HG03097 (cell line): ENCODE data around the gene SLC35E2B.
"Not testable (repeated sequence)": the region's sequence is repeated elsewhere in the genome, so short reads cannot be mapped to it uniquely, and the experiment has no call there.

Source experiments
- ATAC-seq: cut with Tn5 transposase; IDR thresholded peaks from one replicate; pipeline ENCODE4 v1.9.1; 2021; ENCODE audit not compliant: unreplicated experiment, low FRiP score

SLC35E2B gene

GRCh38 chr1:1677718-1678580 lies 14.6 kb downstream of the SLC35E2B start:
- peak; percentile 66 for ATAC-seq

DNA sequence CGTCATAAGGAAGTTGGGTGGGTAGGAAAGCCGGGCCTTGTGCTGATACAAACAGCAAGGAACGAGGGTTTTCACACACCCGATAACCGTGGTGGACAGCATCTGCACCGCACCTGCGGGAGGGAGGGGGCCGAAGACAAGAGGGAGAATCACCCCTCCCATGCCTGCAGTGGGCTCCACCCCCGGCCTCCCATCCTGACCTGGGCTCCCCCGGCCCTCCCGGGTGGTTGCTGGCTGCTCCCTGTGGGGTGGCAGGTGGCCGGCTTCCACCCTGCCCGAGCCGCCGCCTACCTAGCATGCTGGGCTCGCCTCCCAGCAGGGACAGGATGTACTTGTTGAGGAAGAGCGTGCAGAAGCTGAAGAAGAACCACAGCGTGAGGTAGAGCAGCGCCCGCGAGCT lies 16.5 kb downstream of the SLC35E2B start:
- not testable (repeated sequence) for ATAC-seq

- not testable (repeated sequence) for ATAC-seq
These were observed 17.4 kb downstream of the SLC35E2B start for GRCh38 chr1:1675218-1675617.

DNA sequence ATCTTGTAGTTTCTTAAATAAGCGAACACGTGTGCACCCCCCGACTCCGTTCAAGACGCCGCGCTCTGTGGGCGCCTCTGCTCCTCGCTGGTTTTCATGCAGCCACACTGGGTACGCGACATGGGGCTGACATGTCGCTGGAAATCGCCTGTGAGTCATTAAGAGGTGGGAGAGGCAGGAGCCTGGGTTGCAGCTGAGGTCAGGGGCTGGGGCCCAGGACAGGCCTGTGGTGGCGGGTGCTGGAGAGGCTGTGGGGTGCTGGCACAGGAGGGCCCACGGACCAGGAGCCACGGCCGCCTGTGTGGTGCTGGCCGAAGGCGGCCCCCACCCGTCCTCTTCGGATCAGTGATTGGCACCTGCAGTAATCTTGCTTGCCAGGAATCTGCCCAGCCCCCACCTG lies 17.8 kb downstream of the SLC35E2B start:
- ATAC-seq, result not testable (repeated sequence)

DNA sequence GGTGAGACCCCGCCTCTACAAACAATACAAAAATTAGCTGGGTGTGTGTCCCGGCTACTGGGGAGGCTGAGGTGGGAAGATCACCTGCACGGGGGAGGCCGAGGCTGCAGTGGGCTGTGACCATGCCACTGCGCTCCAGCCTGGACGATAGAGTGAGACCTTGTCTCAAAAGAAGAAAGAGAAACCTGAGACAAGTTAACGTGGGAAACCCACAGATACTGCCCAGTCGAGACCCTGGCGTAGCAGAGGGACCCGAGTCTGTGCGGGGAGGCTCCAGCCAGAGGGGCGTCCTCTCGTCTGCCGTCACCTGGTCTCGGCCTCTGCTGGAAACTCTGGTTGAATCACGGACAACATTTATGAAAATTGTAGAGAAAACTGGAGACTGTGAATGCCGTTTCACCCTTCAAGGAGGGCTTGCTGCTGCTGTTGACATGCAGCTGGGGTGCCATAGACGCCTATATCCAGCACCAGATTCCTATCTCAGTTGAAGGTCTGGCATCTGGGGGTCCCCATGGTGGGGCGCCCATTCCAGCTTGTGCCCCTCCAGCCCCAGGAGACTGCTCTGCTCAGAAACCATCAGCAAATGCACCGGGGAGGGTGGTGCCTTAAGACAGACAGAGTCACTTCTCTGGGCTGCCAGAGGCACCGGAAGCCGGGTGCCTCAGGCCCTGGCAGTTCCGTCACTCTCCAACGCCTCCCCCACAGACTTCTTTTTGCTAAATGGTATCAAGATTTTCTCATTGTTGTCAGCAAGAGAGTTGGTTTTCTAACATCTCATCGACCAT lies 20.2 kb downstream of the SLC35E2B start:
- no peak for ATAC-seq

DNA sequence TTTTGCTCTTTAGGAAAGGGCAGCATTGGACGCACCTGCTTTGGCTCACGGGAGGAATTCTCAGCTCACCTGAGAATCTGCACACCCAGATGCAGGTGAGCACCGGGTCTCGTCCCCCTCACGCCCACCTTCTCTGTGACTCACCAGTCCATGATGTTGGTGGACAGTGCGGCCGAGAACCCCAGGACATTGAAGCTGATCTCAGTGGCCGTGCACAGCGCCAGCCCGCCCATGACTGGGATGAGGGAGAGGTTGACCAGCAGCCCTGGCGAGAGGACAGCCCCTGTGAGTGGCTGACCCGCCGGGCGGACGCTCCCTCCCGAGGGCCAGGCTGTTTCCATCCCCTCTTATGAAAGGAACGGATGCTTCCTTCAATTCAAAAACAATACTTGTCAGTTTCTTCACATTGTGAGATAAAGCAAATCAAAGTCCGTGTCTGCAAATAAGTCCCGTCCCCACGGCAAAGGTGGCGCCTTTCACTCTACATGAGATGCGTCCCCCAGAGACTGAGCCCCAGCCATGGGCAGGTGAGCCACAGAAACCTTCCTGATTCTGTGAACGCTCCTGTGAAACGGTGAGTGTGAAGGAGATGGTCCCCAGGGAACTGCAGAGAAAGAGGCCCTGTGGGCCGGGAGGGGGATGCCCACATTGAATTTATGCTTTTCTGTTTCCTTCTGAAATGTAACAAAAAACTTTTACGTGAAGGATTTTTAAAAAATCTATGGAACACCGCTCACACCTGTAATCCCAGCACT lies 21.1 kb downstream of the SLC35E2B start:
- no peak for ATAC-seq

GRCh38 chr1:1670866-1671265 lies 21.7 kb downstream of the SLC35E2B start:
- no peak for ATAC-seq

GRCh38 chr1:1669468-1670440 lies 22.8 kb downstream of the SLC35E2B start:
- ATAC-seq, result no peak

DNA sequence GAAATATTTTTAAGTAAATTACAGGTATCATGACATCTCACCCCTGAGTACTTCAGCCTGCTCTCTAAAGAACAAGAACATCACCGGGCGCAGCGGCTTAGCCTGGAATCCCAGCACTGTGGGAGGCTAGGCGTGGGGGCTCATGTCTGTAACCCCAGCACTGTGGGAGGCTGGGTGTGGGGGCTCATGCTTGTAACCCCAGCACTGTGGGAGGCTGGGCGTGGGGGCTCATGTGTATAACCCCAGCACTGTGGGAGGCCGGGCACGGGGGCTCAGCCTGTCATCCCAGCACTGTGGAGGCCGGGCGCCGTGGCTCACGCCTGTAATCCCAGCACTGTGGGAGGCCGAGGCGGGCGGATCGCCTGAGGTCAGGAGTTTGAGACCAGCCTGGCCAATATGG lies 26.1 kb downstream of the SLC35E2B start:
- no peak for ATAC-seq

DNA sequence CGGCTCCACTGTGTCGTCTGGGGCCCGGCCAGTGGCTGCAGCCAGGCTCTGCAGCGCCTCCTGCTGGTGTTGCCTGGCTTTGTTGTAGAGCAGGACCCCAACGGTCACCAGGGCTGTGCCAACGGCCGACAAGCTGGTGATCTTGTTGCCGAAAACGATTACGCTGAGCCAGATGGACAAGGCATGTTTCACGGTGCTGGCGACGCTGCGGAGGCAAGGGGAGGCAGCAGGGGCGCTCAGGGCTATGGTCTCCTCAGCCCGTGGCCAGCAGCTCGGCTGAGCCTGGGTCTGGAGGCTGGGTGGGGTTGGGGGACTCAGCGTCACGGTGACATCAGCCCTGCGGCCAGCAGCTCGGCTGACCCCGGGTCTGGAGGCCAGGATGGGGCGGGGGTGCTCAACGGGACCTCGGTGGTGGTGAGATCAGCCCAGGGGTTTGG lies 26.8 kb downstream of the SLC35E2B start:
- ATAC-seq, result no peak

DNA sequence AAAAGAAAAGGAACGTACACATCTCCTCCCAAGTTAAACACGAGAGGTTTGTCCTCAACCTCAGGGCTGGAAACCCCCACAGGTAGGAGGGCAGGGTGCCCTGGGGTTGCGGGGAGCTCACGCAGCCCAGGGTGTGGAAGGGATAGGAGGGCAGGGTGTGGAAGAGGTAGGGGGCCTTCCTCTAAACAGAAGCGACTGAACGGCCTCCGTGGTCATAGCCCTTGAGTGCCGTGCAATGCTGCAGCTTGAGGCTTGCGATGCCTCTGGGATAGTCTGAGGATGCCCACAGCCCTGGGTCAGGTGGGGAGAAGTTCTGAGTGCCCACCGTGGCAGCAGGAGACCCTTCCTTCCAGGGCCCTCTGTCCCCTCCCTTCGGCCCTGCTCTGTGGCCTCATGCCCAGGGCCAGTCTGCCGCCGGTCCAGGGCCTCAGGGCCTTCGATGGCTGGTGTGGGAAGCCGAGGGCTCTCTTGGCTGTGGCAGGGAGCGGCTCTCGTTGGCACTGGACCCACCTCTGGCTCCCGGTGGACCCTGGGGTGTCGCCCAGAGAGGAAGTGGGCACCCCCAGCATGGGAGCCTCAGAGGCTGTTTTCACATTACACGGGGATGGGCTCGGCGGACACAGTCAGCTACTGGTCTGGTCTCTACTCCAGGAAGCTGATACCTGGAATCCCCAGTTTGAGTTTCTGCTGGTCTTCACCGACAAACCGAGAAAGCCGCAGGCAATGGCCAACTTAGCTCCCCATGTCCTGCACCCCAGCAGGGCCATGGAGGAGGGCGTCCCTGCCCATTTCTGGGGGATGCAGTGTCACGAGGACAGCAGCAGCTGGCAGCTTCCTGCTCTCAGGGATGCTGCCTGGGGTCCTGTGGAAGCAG lies 27.4 kb downstream of the SLC35E2B start:
- no peak for ATAC-seq

DNA sequence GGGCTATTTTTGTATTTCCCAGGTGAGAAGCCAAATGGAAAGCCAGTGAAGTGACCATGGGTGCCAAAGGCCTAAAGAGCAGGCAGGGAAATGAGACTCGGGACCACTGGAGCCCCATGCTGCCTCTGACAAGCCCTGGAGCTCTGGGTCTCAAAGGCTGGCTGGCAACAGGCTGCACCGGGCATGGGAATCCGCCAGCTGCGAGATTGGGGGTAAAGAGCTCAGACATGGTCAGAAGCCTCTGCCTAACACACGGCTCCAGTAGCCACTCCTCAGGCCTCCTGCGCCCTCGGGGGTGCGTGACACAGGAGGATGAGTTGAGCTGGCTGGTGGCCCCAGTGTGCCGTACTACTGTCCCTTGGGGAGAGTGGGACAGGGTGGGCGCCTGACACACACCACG lies 28.3 kb downstream of the SLC35E2B start:
- ATAC-seq, result not testable (repeated sequence)

- ATAC-seq, result not testable (repeated sequence)
These were observed 29.6 kb downstream of the SLC35E2B start for GRCh38 chr1:1662830-1663560.

DNA sequence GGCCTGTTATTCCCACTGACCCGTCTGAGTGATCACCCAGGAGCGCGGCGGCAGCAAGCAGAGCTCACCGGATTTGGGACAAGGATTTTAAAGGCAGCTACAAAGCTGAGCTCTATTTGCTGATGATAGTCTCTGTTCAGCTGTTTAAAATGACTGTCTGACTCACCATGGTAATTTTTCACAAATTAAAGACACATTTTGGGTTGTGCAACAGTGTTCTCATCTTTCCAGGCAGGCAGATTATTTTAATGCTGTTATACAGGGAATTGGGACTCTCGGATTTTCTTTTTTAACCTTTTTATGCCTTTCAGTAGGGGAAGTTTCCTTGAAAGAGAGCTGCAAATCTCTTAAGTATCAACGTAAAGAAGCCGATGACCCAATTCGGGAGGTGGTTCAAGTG lies 30.2 kb downstream of the SLC35E2B start:
- ATAC-seq, result not testable (repeated sequence)

GRCh38 chr1:1658583-1659549 lies 33.7 kb downstream of the SLC35E2B start, which contains the start of gene CDK11B:
TSS of gene CDK11B (minus strand) at chr1:1659004. CDS start at chr1:1657485, 1,519 bp downstream.
- ATAC-seq, result peak; percentile 93

GRCh38 chr1:1648265-1648664 lies 44.3 kb downstream of the SLC35E2B start:
- not testable (repeated sequence) for ATAC-seq
